Measurements from ENCODE around the gene TRIM69. TPM values are rescaled to one million over a fixed set of nuclear protein-coding genes. Genes with fewer than 3 reads are reported as not detected.
"Not testable (repeated sequence)": the region's sequence is repeated elsewhere in the genome, so short reads cannot be mapped to it uniquely, and the experiment has no call there.

The TRIM69 gene
- total and polyA plus RNA-seq, 8 donors: 2.4 to 15.8 (median 4.6) TPM

DNA sequence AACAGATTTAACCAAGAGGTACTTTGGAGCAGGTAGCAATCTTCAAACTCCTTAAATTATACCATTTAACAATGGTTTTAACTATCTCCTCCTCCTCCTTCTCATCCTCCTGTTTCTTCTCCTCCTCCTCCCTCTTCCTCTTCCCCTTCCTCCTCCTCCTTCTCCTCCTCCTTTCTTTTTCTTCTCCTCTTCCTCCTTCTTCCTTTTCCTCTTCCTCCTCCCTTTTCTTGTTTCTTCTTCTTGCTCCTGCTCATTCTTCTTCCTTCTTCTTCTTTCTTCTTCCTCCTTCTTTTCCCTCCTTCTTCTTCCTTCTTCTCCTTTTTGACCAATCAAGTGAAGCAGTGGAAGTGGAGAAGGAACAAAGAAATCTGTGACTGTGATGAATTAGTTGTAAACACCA, 39.3 kb upstream of the TRIM69 start:
- Histone ChIP-seq H3K9me3 (no peaks in the 10 kb centered on the region), H3K4me1 (no peaks in the 10 kb centered on the region), H3K4me3 (no peak overlapping the region), H3K27ac (no peak overlapping the region), H3K27me3 (no peaks in the 10 kb centered on the region), H3K36me3 (no peaks in the 10 kb centered on the region)
- DNase-seq: no peak
- no peak for FAIRE-seq
- intact Hi-C loops (cut with DNase I): no loop called here
- TF ChIP-seq, protein P1, sequence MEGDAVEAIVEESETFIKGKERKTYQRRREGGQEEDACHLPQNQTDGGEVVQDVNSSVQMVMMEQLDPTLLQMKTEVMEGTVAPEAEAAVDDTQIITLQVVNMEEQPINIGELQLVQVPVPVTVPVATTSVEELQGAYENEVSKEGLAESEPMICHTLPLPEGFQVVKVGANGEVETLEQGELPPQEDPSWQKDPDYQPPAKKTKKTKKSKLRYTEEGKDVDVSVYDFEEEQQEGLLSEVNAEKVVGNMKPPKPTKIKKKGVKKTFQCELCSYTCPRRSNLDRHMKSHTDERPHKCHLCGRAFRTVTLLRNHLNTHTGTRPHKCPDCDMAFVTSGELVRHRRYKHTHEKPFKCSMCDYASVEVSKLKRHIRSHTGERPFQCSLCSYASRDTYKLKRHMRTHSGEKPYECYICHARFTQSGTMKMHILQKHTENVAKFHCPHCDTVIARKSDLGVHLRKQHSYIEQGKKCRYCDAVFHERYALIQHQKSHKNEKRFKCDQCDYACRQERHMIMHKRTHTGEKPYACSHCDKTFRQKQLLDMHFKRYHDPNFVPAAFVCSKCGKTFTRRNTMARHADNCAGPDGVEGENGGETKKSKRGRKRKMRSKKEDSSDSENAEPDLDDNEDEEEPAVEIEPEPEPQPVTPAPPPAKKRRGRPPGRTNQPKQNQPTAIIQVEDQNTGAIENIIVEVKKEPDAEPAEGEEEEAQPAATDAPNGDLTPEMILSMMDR (IDR thresholded peaks at IDR 0.05): no peak
- ATAC-seq: no peak

DNA sequence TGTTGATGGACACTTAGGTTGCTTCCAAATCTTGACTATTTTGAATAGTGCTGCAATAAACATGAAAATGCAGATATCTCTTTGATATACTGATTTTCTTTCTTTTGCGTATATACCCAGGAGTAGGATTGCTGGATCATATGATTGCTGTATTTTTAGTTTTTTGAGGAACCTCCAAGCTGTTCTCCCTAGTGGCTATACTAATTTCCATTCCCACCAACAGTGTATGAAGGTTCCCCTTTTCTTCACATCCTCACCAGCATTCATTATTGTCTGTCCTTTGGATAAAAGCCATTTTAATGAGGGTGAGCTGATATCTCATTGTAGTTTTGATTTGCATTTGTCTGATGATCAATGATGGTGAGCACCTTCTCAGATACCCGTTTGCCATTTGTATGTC, 37.7 kb upstream of the TRIM69 start:
- intact Hi-C loops (cut with DNase I): no loop called here
- ATAC-seq (no peak), FAIRE-seq (no peak), DNase-seq (no peak)
- Histone ChIP-seq H3K4me1 (no peaks in the 10 kb centered on the region), H3K27me3 (no peaks in the 10 kb centered on the region), H3K27ac (no peak overlapping the region), H3K36me3 (no peaks in the 10 kb centered on the region), H3K9me3 (no peaks in the 10 kb centered on the region), H3K4me3 (no peak overlapping the region)
- TF ChIP-seq, protein P1 (IDR thresholded peaks at IDR 0.05): no peak
- WGBS, 2 donors: 79 to 84% methylated on average over 2 of the region's 2 CpGs

DNA sequence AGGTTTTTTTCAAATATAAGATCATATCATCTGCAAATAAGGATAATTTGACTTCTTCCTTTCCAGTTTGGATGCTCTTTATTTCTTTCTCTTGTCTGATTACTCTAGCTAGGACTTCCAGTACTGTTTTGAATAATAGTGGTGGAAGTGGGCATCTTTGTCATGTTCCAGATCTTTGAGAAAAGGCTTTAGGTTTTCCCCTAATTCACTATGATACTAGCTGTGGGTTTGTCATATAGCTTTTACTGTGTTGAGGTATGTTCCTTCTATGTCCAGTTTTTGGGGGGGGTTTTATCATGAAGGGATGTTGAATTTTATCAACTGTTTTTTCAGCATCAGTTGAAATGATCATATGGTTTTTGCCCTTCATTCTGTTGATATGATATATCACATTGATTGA, 35.7 kb upstream of the TRIM69 start:
- ATAC-seq; intact Hi-C loops (cut with DNase I); H3K27ac ChIP-seq; FAIRE-seq; H3K4me3 ChIP-seq; H3K27me3 ChIP-seq; H3K9me3 ChIP-seq; H3K4me1 ChIP-seq; DNase-seq; H3K36me3 ChIP-seq: not testable (repeated sequence)

DNA sequence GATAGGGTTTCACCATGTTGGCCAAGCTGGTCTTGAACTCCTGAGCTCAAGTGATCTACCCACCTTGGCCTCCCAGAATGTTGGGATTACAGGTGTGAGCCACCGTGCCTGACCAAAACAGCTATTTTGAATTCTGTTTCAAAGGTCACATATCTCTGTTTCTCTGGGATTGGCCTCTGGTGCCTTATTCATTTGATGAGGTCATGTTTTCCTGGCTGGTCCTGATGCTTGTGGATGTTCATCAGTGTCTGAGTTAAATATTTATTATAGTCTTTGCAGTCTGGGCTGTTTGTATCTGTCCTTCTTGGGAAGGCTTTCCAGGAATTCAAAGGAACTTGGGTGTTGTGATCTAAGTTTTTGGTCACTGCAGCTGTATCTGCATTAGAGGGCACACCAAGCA, 30.3 kb upstream of the TRIM69 start:
- no peak overlapping the region for H3K4me3 ChIP-seq
- WGBS, 2 donors: 78 to 93% methylated on average over 1 of the region's 1 CpG
- no peaks in the 10 kb centered on the region for H3K9me3 ChIP-seq
- ATAC-seq (no peak), FAIRE-seq (no peak), DNase-seq (no peak)
- intact Hi-C loops (cut with DNase I): no loop called here
- H3K36me3 ChIP-seq: no peaks in the 10 kb centered on the region
- H3K27ac ChIP-seq: no peak overlapping the region
- TF ChIP-seq, protein P1 (IDR thresholded peaks at IDR 0.05): no peak
- H3K27me3 ChIP-seq: no peaks in the 10 kb centered on the region
- peaks cover 0 to 3% (median 0%) of the 10 kb centered on the region in 3 donors for H3K4me1 ChIP-seq

DNA sequence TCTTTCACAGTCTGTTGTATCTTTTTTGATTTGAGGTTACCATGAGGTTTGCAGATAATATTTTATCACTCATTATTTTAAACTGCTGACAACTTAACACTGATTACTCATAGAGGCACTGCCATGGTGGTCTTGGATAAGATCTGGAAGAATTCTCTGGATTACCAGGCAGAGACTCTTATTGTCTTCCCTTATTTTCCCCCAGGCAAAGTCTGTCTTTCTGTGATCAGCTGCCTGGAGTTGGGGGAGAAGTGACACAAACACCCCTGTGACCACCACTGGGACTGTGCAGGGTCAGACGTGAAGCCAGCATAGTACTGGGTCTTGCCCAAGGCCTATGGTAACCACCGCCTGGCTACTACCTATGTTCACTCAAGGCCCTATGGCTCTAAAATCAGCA, 29.9 kb upstream of the TRIM69 start:
- TF ChIP-seq, protein P1 (IDR thresholded peaks at IDR 0.05): no peak
- intact Hi-C loops (cut with DNase I): no loop called here

More for the DNA sequence above, 29.9 kb upstream of the TRIM69 start:
- 87 to 90% methylated on average over 2 of the region's 2 CpGs for WGBS, 2 donors
- FAIRE-seq (no peak), DNase-seq (no peak), ATAC-seq (no peak)
- Histone ChIP-seq H3K4me1 (peaks cover 0 to 3% (median 0%) of the 10 kb centered on the region in 3 donors), H3K9me3 (no peaks in the 10 kb centered on the region), H3K36me3 (no peaks in the 10 kb centered on the region), H3K4me3 (no peak overlapping the region), H3K27ac (no peak overlapping the region), H3K27me3 (no peaks in the 10 kb centered on the region)

Data from pancreas (tissue), 10 donors.